HEK293 (cell line): ENCODE data around the gene NLGN1.

ENCODE experiments used
- CTCF ChIP-seq: fragments of 450-650 bp; formaldehyde crosslinking; IDR thresholded peaks from 2 replicates; pipeline ENCODE4 v1.5.1; 2016; ENCODE audit warnings: missing biosample characterization, missing genetic modification characterization
- ELK4 ChIP-seq: IDR thresholded peaks from 2 replicates; pipeline ENCODE4 v1.6.1; 2011; ENCODE audit warnings: mild to moderate bottlenecking, low read depth, low read length, borderline replicate concordance
- MZF1 ChIP-seq: fragments of 450-650 bp; formaldehyde crosslinking; IDR thresholded peaks from 2 replicates; pipeline ENCODE4 v1.5.1; 2017; ENCODE audit warnings: missing biosample characterization, missing genetic modification characterization, borderline replicate concordance
- PATZ1 ChIP-seq: fragments of 450-650 bp; formaldehyde crosslinking; IDR thresholded peaks from 2 replicates; pipeline ENCODE4 v1.5.1; 2016; ENCODE audit warnings: missing biosample characterization, missing genetic modification characterization
- PRDM10 ChIP-seq: fragments of 450-650 bp; formaldehyde crosslinking; IDR thresholded peaks from 2 replicates; pipeline ENCODE4 v1.5.1; 2016; ENCODE audit warnings: missing biosample characterization, missing genetic modification characterization
- RBAK ChIP-seq: fragments of 450-650 bp; formaldehyde crosslinking; IDR thresholded peaks from 2 replicates; pipeline ENCODE4 v1.5.1; 2016; ENCODE audit warnings: missing biosample characterization, missing genetic modification characterization
- ZBTB11 ChIP-seq: fragments of 450-650 bp; formaldehyde crosslinking; conservative IDR thresholded peaks from 2 replicates; pipeline ENCODE4 v1.5.1; 2016; ENCODE audit warnings: low read depth, missing biosample characterization, missing genetic modification characterization
- ZBTB17 ChIP-seq: fragments of 450-650 bp; formaldehyde crosslinking; IDR thresholded peaks from 2 replicates; pipeline ENCODE4 v1.5.1; 2016; ENCODE audit warnings: missing biosample characterization, missing genetic modification characterization
- ZBTB21 ChIP-seq: fragments of 450-650 bp; formaldehyde crosslinking; IDR thresholded peaks from 2 replicates; pipeline ENCODE4 v1.5.1; 2017; ENCODE audit warnings: missing biosample characterization, missing genetic modification characterization
- ZBTB49 ChIP-seq: fragments of 450-650 bp; formaldehyde crosslinking; IDR thresholded peaks from 2 replicates; pipeline ENCODE4 v1.5.1; 2016; ENCODE audit warnings: missing biosample characterization, missing genetic modification characterization, low read depth
- ZNF26 ChIP-seq: fragments of 450-650 bp; formaldehyde crosslinking; IDR thresholded peaks from 2 replicates; pipeline ENCODE4 v1.5.1; 2016; ENCODE audit warnings: missing biosample characterization, missing genetic modification characterization
- ZNF311 ChIP-seq: fragments of 450-650 bp; formaldehyde crosslinking; IDR thresholded peaks from 2 replicates; pipeline ENCODE4 v1.5.1; 2017; ENCODE audit warnings: missing biosample characterization, missing genetic modification characterization, borderline replicate concordance
- ZNF629 ChIP-seq: fragments of 450-650 bp; formaldehyde crosslinking; IDR thresholded peaks from 2 replicates; pipeline ENCODE4 v1.5.1; 2017; ENCODE audit warnings: missing biosample characterization, missing genetic modification characterization
- ZSCAN18 ChIP-seq: fragments of 450-650 bp; formaldehyde crosslinking; IDR thresholded peaks from 2 replicates; pipeline ENCODE4 v1.5.1; 2016; ENCODE audit warnings: missing biosample characterization, missing genetic modification characterization

GRCh38 chr3:173699353-173699752 lies 301.8 kb downstream of the NLGN1 start:
- TF ChIP-seq ZNF629 (tag by site-specific recombination) (no peak), PRDM10 (no peak), ZBTB49 (tag by site-specific recombination) (no peak), ZBTB11 (tag by site-specific recombination) (no peak), CTCF (tag by site-specific recombination) (no peak), PATZ1 (tag by site-specific recombination) (no peak), ZBTB21 (tag by site-specific recombination) (no peak), ELK4 (no peak), ZSCAN18 (no peak), MZF1 (tag by site-specific recombination) (no peak), ZBTB17 (no peak), RBAK (tag by site-specific recombination) (no peak), ZNF26 (tag by site-specific recombination) (no peak), ZNF311 (tag by site-specific recombination) (no peak)
